Prostate gland (tissue), 2 donors: Measurements from ENCODE around the gene ST8SIA1.

Source experiments
- POLR2A ChIP-seq: fragments of 450-650 bp; IDR thresholded peaks from one replicate; pipeline ENCODE4 v1.6.1; 2016; ENCODE audit warnings: antibody characterized with exemption, mild to moderate bottlenecking
- TF ChIP-seq, protein P1 (sequence below), 4 experiments: fragments of 200-600 bp in 2 of 4; fragments of 450-650 bp in 2 of 4; sonication (generic) in 2 of 4; IDR thresholded peaks; 1 replicate in 3 of 4; 2 replicates in 1 of 4; pipeline ENCODE4 v1.5.1; 2016 to 2019; ENCODE audit warnings: antibody characterized with exemption in 4 of 4, mild to moderate bottlenecking in 2 of 4, moderate library complexity in 2 of 4

DNA sequence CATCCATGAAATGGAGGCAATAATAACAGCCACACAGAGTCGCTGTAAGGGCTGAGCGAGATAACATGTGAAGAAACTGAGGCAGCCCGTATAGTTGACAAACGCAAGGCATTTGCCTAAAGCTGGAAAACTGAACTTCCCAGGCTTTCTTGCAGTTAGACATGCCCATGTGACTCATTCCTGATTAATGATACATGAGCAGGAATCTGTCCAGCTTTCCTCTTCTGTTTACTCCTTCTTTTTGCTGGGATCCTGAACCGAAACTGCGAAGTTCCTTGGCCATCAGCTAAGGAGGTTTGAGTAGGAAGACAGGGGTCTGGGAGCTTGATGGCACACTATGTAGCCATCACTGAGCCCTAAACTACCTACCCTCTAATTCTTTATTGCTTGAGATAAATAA, 52.2 kb downstream of the ST8SIA1 start:
- TF ChIP-seq, protein P1, sequence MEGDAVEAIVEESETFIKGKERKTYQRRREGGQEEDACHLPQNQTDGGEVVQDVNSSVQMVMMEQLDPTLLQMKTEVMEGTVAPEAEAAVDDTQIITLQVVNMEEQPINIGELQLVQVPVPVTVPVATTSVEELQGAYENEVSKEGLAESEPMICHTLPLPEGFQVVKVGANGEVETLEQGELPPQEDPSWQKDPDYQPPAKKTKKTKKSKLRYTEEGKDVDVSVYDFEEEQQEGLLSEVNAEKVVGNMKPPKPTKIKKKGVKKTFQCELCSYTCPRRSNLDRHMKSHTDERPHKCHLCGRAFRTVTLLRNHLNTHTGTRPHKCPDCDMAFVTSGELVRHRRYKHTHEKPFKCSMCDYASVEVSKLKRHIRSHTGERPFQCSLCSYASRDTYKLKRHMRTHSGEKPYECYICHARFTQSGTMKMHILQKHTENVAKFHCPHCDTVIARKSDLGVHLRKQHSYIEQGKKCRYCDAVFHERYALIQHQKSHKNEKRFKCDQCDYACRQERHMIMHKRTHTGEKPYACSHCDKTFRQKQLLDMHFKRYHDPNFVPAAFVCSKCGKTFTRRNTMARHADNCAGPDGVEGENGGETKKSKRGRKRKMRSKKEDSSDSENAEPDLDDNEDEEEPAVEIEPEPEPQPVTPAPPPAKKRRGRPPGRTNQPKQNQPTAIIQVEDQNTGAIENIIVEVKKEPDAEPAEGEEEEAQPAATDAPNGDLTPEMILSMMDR (IDR thresholded peaks at IDR 0.05) = no peak
- no peak for TF ChIP-seq POLR2A
